Omental fat pad (tissue), 4 donors: ENCODE data around the gene THAP2. TPM values are rescaled to one million over a fixed set of nuclear protein-coding genes. Genes with fewer than 3 reads are reported as not detected.

Experiments used
- ATAC-seq: fragments of 150-250 bp; one replicate; pipeline ENCODE4 v1.9.1; 2016; ENCODE audit warnings: mild to moderate bottlenecking, moderate library complexity; ENCODE audit not compliant: low FRiP score
- DNase-seq: peaks from one replicate; pipeline ENCODE4 v3.0.0-alpha.2; 2019; ENCODE audit warnings: low spot score
- CTCF ChIP-seq, 3 donors: fragments of 450-650 bp; IDR thresholded peaks; one replicate each; pipeline ENCODE4 v1.5.1; 2016 to 2017; ENCODE audit warnings: antibody characterized with exemption in 3 of 3, mild to moderate bottlenecking in 3 of 3, moderate library complexity in 2 of 3
- total RNA-seq, 4 donors: library from RNA; depleted of rRNA; stranded (reverse); fragments of >200 nt; gene quantifications; one replicate each; pipeline ENCODE4 v1.1.0, GENCODE V29; 2016

Gene THAP2
- total RNA-seq, 4 donors from 2014 or later = 1.8 to 21.3 (median 5.9) TPM

- TF ChIP-seq CTCF (IDR thresholded peaks at IDR 0.05) = no peak
- DNase-seq (no peak), ATAC-seq (no peak)
Measured at GRCh38 chr12:71655907-71656306, 8.2 kb upstream of the THAP2 start.

GRCh38 chr12:71656740-71657139, 7.4 kb upstream of the THAP2 start:
- ATAC-seq (no peak), DNase-seq (no peak)
- no peak for TF ChIP-seq CTCF (IDR thresholded peaks at IDR 0.05)

GRCh38 chr12:71661977-71662530, 2.0 kb upstream of the THAP2 start:
- ATAC-seq (peak; percentile 34), DNase-seq (no peak)
- TF ChIP-seq CTCF (IDR thresholded peaks at IDR 0.05) = no peak

- DNase-seq = peak; percentile 43
- ATAC-seq = peak; percentile 27
- no peak for TF ChIP-seq CTCF (IDR thresholded peaks at IDR 0.05)
Measured at GRCh38 chr12:71662849-71663560, 1.1 kb upstream of the THAP2 start.

- ATAC-seq (peak; percentile 21), DNase-seq (no peak)
Measured at GRCh38 chr12:71664411-71665089, 449 bp downstream of the THAP2 start.

GRCh38 chr12:71665090-71665463, 976 bp downstream of the THAP2 start:
- DNase-seq (no peak), ATAC-seq (no peak)
- TF ChIP-seq CTCF (IDR thresholded peaks at IDR 0.05) = no peak

More at GRCh38 chr12:71664411-71665089, 449 bp downstream of the THAP2 start:
- no peak for TF ChIP-seq CTCF (IDR thresholded peaks at IDR 0.05)
